GM23338 (cell line): ENCODE results near the gene TMEM94. TPM values are rescaled to one million over a fixed set of nuclear protein-coding genes. Genes with fewer than 3 reads are reported as not detected.

Experiments used
- EZH2phosphoT487 ChIP-seq: fragments of 200-600 bp; sonication (generic); IDR thresholded peaks from one replicate; pipeline ENCODE4 v1.8.1; 2018; ENCODE audit warnings: antibody characterized with exemption; ENCODE audit not compliant: unreplicated experiment
- POLR2AphosphoS5 ChIP-seq: IDR thresholded peaks from 2 replicates; pipeline ENCODE4 v1.6.1; 2016; ENCODE audit warnings: antibody characterized with exemption, low read depth
- ZNF114 ChIP-seq: fragments of 250-450 bp; sonication (Bioruptor Pico); IDR thresholded peaks from 2 replicates; pipeline ENCODE4 v1.5.0; 2020; ENCODE audit warnings: mild to moderate bottlenecking, moderate library complexity
- ZNF331 ChIP-seq: fragments of 250-450 bp; sonication (Bioruptor Pico); IDR thresholded peaks from 2 replicates; pipeline ENCODE4 v1.5.0; 2020; ENCODE audit warnings: low read depth, mild to moderate bottlenecking, moderate library complexity
- ZNF462 ChIP-seq: fragments of 250-450 bp; sonication (Bioruptor Pico); IDR thresholded peaks from 2 replicates; pipeline ENCODE4 v1.5.0; 2020; ENCODE audit warnings: mild to moderate bottlenecking, moderate library complexity
- polyA plus RNA-seq: library from polyadenylated mRNA; unstranded; fragments of >200 nt; fragmentation: Nextera tagmentation; extraction: Ambion mirVana; gene quantifications from 2 replicates; pipeline ENCODE4 v1.2.1, GENCODE V29; 2016
- total RNA-seq: library from RNA; depleted of rRNA; stranded (reverse); fragments of >200 nt; shearing (Covaris generic); gene quantifications from 2 replicates; pipeline ENCODE4 v1.2.3, GENCODE V29; 2014
- TF ChIP-seq, protein P1 (sequence below): IDR thresholded peaks from 2 replicates; pipeline ENCODE4 v1.6.1; 2016; ENCODE audit warnings: antibody characterized with exemption

TMEM94 gene
- total and polyA plus RNA-seq, 2 experiments from 2014 or later = 24.0 to 66.0 TPM

DNA sequence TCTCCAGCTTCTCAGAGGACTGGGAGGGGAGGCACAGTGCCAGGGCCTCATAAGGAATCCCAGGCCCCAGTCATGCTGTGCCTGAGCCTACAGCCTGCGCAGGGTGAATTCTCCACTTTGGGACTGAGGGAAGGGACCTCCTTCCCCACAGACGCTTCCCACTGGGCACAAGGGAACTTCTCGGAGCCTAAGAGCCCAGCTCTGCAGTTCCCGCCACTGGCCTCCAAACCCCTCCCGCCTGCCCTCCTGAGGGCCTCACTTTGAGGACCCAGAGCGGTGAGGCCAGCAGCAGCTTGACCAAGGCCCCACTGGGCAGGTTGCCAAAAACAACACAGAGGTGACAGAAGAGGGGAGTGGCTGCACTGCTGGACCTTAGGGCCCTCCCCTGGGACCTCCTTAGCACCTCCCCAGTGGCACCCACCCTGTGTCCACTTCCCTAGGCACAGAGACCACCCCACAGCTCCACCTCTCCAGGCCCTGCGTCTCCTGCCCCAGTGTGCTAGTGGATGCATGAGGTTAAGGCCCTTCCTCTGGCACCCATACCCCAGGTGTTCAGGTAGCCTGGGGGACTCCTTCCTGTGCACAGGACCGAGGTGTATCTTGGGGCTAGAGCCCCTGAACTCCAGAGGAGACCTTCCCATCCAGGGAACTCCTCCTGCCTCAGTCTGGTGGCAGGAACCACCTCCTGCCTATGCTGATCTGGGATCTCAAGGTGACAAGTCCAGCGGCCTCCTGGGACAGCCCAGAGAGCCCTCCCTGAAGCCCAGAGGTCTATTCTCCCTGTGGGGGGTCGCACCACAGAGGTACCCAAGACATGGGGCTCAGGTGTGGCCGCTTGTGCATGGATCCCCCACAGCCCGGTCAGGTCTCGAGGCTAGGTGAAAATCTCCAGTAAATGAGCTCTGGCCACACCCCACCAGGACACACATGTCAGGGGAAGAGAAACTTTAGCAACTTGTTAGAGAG, 55.5 kb downstream of the TMEM94 start (continued):
- TF ChIP-seq ZNF462 (CRISPR knock-in tag) (no peak), POLR2AphosphoS5 (no peak), ZNF331 (no peak), ZNF114 (no peak), EZH2phosphoT487 (no peak)
- TF ChIP-seq, protein P1, sequence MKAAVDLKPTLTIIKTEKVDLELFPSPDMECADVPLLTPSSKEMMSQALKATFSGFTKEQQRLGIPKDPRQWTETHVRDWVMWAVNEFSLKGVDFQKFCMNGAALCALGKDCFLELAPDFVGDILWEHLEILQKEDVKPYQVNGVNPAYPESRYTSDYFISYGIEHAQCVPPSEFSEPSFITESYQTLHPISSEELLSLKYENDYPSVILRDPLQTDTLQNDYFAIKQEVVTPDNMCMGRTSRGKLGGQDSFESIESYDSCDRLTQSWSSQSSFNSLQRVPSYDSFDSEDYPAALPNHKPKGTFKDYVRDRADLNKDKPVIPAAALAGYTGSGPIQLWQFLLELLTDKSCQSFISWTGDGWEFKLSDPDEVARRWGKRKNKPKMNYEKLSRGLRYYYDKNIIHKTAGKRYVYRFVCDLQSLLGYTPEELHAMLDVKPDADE = no peak
